DOHH2 (cell line): ENCODE measurements around the gene UMODL1.

Experiments used
- EZH2phosphoT487 ChIP-seq: fragments of 200-600 bp; sonication (generic); IDR thresholded peaks from 2 replicates; pipeline ENCODE4 v1.6.1; 2017; ENCODE audit warnings: borderline replicate concordance, mild to moderate bottlenecking, antibody characterized with exemption, low read length, moderate library complexity, mixed read lengths
- TF ChIP-seq, protein P1 (sequence below): fragments of 200-600 bp; sonication (generic); IDR thresholded peaks from one replicate; pipeline ENCODE4 v1.5.1; 2014; ENCODE audit warnings: antibody characterized with exemption, mild to moderate bottlenecking, low read depth, low read length; ENCODE audit not compliant: poor library complexity, severe bottlenecking

DNA sequence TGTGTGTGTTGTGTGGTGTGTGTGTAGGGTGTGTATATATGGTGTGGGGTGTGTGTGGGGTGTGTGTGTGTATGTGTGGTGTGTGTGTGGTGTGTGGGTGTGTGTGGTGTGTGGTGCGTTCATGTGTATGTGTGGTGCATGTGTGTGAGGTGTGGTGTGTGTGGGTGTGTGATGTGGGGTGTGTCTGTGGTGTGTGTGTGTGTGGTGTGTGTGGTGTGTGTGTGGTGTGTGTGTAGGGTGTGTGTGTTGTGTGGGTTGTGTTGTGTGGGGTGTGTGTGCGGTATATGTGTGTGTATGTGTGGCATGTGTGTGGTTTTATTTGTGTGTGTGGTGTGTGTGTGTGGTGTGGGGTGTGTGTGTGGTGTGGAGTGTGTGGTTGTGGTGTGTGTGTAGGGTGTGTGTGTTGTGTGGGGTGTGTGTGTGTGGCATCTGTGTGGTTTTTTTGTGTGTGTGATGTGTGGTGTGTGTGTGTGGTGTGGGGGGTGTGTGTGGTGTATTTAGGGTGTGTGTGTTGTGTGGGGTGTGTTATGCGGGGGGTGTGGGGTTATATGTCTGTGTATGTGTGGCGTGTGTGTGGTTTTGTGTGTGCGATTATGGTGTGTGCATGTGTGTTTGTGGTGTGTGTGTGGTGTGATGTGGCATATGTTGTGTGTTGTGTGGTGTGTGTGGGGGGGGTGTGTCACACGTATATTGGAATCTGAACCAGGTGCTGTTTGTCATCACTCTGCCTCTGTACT is 43.9 kb upstream of the UMODL1 start:
- TF ChIP-seq, protein P1, sequence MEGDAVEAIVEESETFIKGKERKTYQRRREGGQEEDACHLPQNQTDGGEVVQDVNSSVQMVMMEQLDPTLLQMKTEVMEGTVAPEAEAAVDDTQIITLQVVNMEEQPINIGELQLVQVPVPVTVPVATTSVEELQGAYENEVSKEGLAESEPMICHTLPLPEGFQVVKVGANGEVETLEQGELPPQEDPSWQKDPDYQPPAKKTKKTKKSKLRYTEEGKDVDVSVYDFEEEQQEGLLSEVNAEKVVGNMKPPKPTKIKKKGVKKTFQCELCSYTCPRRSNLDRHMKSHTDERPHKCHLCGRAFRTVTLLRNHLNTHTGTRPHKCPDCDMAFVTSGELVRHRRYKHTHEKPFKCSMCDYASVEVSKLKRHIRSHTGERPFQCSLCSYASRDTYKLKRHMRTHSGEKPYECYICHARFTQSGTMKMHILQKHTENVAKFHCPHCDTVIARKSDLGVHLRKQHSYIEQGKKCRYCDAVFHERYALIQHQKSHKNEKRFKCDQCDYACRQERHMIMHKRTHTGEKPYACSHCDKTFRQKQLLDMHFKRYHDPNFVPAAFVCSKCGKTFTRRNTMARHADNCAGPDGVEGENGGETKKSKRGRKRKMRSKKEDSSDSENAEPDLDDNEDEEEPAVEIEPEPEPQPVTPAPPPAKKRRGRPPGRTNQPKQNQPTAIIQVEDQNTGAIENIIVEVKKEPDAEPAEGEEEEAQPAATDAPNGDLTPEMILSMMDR = no peak
- no peak for TF ChIP-seq EZH2phosphoT487
